ENCODE data around the gene PIGT. TPM values are rescaled to one million over a fixed set of nuclear protein-coding genes. Genes with fewer than 3 reads are reported as not detected.
A peak's percentile ranks its signal among the peaks of the same experiment; 100 is the strongest.

The PIGT gene
- total RNA-seq, 4 donors from 2014 or later, result 33.6 to 64.5 (median 45.6) TPM

DNA sequence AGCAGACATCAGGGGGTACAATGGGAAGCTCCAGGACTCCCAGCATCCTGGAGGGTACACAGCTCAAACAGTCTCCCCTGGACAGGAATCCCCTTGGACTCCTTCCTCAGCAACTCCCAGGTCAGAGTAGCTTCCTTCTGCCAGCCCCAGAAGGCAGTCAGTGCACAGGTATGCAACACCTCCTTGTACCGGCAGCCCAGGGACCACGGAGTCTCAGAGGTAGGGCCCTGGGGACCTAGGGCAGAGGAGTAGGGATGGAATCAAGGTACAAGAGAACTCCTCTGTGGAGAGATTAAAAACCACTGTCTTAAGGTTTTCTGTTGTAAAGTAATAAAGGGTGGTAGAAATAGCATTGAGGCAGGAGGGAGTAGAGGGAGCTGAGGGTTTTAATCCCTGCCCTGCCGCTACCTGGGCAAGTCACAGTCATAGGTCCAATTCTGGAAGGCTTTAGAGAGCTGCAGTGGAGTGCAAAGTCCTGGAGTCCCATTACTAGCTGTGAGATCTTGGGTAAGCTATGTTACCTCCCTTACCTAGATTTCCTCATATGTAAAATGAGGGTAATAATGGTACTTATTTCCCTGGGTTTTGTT lies 45.3 kb upstream of the PIGT start:
- H3K4me3 ChIP-seq (ENCODE audit: low read depth, poor library complexity, severe bottlenecking), result no peak overlapping the region
- DNase-seq (ENCODE audit: low spot score in 2 of 2), result no peak
- intact Hi-C loops (cut with DNase I; ENCODE audit: low total_unique reads), result loop anchor here (5.0 kb wide), 2 partner anchors 48 to 67 kb away; no protein-coding TSS in a partner anchor
- TF ChIP-seq CTCF (IDR thresholded peaks at IDR 0.05) (no peak), POLR2A (IDR thresholded peaks at IDR 0.05) (no peak)
- WGBS, 2 donors, result 92 to 93% methylated on average over 3 of the region's 3 CpGs

DNA sequence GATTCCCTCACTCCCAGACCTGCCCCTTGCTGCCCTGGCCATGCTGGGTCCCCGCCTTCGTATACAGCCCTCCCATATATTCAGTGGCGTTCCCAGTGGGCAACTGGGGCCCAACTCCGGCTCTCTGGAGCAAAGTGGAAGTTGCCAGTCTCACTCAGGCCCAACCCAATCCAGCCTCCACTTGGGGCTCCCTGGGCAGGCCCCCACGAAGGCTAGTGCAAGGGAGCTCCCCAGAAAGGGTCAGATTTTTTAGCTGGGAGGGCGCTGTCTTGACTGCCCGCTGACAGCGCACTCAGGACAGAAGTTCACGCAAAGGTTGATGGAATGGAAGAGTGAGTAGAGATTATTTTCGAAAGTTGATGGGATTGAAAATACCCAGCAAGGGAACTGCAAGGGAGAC lies 43.7 kb upstream of the PIGT start:
- DNase-seq (ENCODE audit: low spot score in 2 of 2), result peak in 1 of 2 donors; percentile 72
- 85 to 92% methylated on average over 10 of the region's 10 CpGs for WGBS, 2 donors
- TF ChIP-seq CTCF (IDR thresholded peaks at IDR 0.05), result no peak
- TF ChIP-seq POLR2A (IDR thresholded peaks at IDR 0.05), result no peak
- no peak overlapping the region for H3K4me3 ChIP-seq (ENCODE audit: low read depth, poor library complexity, severe bottlenecking)
- intact Hi-C loops (cut with DNase I; ENCODE audit: low total_unique reads), result loop anchor here (5.0 kb wide), 2 partner anchors 50 to 65 kb away; no protein-coding TSS in a partner anchor

DNA sequence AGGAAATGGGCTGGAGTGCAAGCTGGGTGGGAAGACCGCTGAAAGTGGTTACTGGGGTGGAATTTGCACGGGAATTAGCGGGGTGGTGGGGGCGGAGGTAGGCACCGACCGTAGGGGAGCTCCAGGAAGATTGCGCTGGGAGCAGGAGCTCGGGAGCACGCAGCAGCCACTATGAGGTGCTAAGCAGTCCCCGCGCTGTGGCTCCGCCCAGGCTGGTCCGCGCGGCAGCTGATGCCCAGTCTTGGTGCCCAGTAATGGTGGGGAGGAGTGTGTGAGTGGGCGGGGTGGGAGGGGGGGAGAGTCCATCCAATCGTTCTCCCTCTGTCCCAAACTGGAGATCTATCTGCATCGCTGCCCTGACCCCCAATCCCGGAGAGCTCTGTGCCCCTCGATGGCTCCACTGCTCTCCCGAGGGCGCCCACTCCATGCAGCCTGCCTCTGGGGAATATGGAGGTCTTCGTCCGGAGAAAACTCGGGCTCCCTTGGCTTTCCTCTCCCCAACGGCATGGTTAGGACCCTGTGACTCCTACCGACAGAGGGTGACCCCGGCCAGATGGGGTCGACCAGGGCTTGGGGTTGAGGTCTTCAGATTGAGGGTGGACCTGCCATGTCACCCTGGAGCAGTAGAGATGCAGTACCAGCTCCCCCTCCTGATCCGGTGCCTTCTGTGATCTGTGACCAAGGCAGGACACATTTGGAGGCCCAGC lies 43.1 kb upstream of the PIGT start:
- WGBS, 2 donors, result 37 to 47% methylated on average over 29 of the region's 30 CpGs
- no peak overlapping the region for H3K4me3 ChIP-seq (ENCODE audit: low read depth, poor library complexity, severe bottlenecking)

DNA sequence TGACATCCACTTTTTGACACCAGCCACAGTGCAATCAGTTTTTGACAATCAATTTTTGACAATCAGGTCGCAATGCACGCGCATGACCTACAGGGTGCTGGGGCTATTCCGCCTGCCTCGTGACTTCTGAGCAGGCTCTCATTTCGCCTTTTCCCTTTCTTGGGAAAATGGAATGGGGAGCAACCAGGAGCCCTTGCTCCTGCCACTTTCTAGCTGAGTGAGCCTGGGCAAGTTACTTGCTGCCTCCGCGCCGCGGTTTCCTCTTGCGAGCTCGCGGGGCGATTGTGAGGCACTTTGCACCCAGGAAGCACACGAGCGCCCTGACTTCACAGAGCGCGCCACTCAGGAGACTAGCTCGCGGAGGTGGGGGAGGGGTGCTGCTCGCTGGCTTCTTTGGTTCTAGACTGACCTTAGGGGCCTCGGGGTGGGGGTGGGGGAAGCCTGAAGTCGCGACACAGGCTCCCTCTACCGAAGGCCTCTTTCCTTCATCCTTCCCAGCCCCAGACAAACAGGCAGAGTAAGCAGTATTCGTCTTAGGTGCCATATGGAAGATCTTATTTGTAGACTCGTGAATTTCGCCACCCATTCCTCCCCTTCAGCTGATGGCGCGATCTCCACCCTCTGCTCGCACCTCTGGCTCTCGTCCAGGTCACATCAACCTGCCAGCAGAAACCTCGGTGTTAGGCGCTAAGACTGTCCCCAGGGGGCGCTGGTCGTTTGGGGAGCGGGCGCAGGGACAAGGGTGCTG lies 42.4 kb upstream of the PIGT start:
- DNase-seq (ENCODE audit: low spot score in 2 of 2), result peak; percentile 79 to 97
- peak overlapping the region; percentile 24 for H3K4me3 ChIP-seq (ENCODE audit: low read depth, poor library complexity, severe bottlenecking)
- 2 to 6% methylated on average over 38 of the region's 38 CpGs for WGBS, 2 donors
- TF ChIP-seq POLR2A (IDR thresholded peaks at IDR 0.05), result no peak
- peak in 1 of 3 donors; percentile 81 for TF ChIP-seq CTCF (IDR thresholded peaks at IDR 0.05)
- intact Hi-C loops (cut with DNase I; ENCODE audit: low total_unique reads), result loop anchor here (5.0 kb wide), 2 partner anchors 51 to 64 kb away; no protein-coding TSS in a partner anchor

More for the DNA sequence above, 43.1 kb upstream of the PIGT start:
- peak in 1 of 2 donors; percentile 85 for DNase-seq (ENCODE audit: low spot score in 2 of 2)
- TF ChIP-seq CTCF (IDR thresholded peaks at IDR 0.05) (no peak), POLR2A (IDR thresholded peaks at IDR 0.05) (no peak)
- intact Hi-C loops (cut with DNase I; ENCODE audit: low total_unique reads), result loop anchor here (5.0 kb wide), 2 partner anchors 50 to 65 kb away; no protein-coding TSS in a partner anchor

DNA sequence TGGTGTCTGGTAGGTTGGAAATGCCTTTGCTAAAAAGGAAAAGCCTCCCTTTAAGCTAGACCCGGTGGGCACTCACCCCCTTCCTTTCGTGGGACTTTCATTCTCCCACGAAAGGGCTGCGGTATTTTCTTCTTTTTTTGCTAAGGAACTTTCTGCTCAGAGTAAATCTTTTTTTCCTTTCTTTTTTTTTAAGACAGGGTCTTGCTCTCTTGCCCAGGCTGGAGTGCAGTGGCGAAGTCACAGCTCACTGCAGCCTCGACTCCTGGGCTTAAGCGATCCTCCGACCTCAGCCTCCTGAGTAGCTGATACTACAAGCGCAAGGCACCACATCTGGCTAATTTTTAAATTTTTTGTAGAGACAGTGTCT lies 41.9 kb upstream of the PIGT start:
- TF ChIP-seq POLR2A (IDR thresholded peaks at IDR 0.05) (no peak), CTCF (IDR thresholded peaks at IDR 0.05) (no peak)
- 58 to 62% methylated on average over 9 of the region's 9 CpGs for WGBS, 2 donors
- no peak overlapping the region for H3K4me3 ChIP-seq (ENCODE audit: low read depth, poor library complexity, severe bottlenecking)
- intact Hi-C loops (cut with DNase I; ENCODE audit: low total_unique reads), result loop anchor here (5.0 kb wide), 2 partner anchors 52 to 63 kb away; no protein-coding TSS in a partner anchor
- DNase-seq (ENCODE audit: low spot score in 2 of 2), result no peak
